HCT116 (cell line): ENCODE data around the gene CDH23. TPM values are rescaled to one million over a fixed set of nuclear protein-coding genes. Genes with fewer than 3 reads are reported as not detected.

Experiments used
- ATAC-seq: fragments of 200-7000 bp; cut with Tn5 transposase; 2 replicates; pipeline ENCODE4 v1.9.1; 2020; ENCODE audit warnings: mild to moderate bottlenecking, moderate library complexity
- BruUV-seq: library from RNA; stranded (reverse); fragments of 400-500 nt; replicated peaks from 2 replicates; lab custom pipeline; 2021; lab: Mats Ljungman, UMichigan
- CTCF ChIA-PET: fragments of 300-600 bp; sonication (Branson Sonifier 250); formaldehyde crosslinking; loops from one replicate; lab custom pipeline; 2021; ENCODE audit warnings: antibody characterized with exemption; lab: Charles Lee
- POLR2A ChIA-PET: fragments of 300-600, 350-600 bp; sonication (Branson Sonifier 250); formaldehyde crosslinking; loops from one replicate; lab custom pipeline; 2021; ENCODE audit warnings: antibody characterized with exemption; lab: Charles Lee
- RAD21 ChIA-PET, 2 experiments: fragments of 300-600 bp; sonication (Branson Sonifier 250); formaldehyde crosslinking; loops; one replicate each; lab custom pipeline; 2023; ENCODE audit warnings: low total read pairs in 2 of 2; ENCODE audit not compliant: uncharacterized antibody in 2 of 2, unreplicated experiment in 2 of 2, low non-redundant PET in 1 of 2; lab: Charles Lee
- DNase-seq: peaks from one replicate; pipeline ENCODE4 v3.0.0-alpha.2; 2010; ENCODE audit warnings: low read depth, low spot score
- H2AFZ ChIP-seq: fragments of 200-600 bp; shearing (Covaris generic), sonication (generic); 2 replicates; pipeline ENCODE4 v1.6.1; 2017; ENCODE audit warnings: low read depth, mixed run types, mixed read lengths, antibody characterized with exemption, low read length; ENCODE audit not compliant: poor library complexity, severe bottlenecking
- H3K27ac ChIP-seq: 2 replicates; pipeline ENCODE4 v1.5.1; 2012; ENCODE audit warnings: low read depth, low read length
- H3K27me3 ChIP-seq: fragments of 200-600 bp; sonication (generic); 2 replicates; pipeline ENCODE4 v1.6.1; 2016; ENCODE audit warnings: mixed run types, low read length, mixed read lengths; ENCODE audit not compliant: insufficient read depth
- H3K36me3 ChIP-seq, 2 experiments: fragments of 200-500 bp in 1 of 2; fragments of 200-600 bp in 1 of 2; sonication (Bioruptor generic) in 1 of 2; sonication (generic) in 1 of 2; 2 replicates each; pipeline versions ENCODE4 v1.5.1 to v1.6.1; 2014 to 2016; ENCODE audit warnings: low read length in 2 of 2, inconsistent platforms in 1 of 2, mixed read lengths in 1 of 2, mixed run types in 1 of 2; ENCODE audit not compliant: insufficient read depth in 2 of 2, control insufficient read depth in 1 of 2
- H3K4me1 ChIP-seq, 2 experiments: fragments of 200-600 bp in 1 of 2; sonication (generic) in 1 of 2; 2 replicates each; pipeline versions ENCODE4 v1.5.1 to v1.6.1; 2012 to 2017; ENCODE audit warnings: low read length in 2 of 2, inconsistent platforms in 1 of 2, mild to moderate bottlenecking in 1 of 2, mixed read lengths in 1 of 2, mixed run types in 1 of 2, moderate library complexity in 1 of 2; ENCODE audit not compliant: insufficient read depth in 2 of 2, control insufficient read depth in 1 of 2
- H3K4me2 ChIP-seq: fragments of 200-600 bp; sonication (generic); 2 replicates; pipeline ENCODE4 v1.6.1; 2017; ENCODE audit warnings: mixed run types, low read length, mixed read lengths
- H3K4me3 ChIP-seq, 2 experiments: fragments of 200-600 bp in 1 of 2; sonication (generic) in 1 of 2; replicated peaks in 1 of 2; 2 replicates each; pipeline ENCODE4 v1.5.1; 2011 to 2016; ENCODE audit warnings: low read length in 2 of 2, control low read depth in 1 of 2, low read depth in 1 of 2, mild to moderate bottlenecking in 1 of 2, mixed read lengths in 1 of 2, mixed run types in 1 of 2
- H3K79me2 ChIP-seq: fragments of 200-600 bp; sonication (generic); 2 replicates; pipeline ENCODE4 v1.6.1; 2017; ENCODE audit warnings: mild to moderate bottlenecking, mixed run types, low read length, moderate library complexity, mixed read lengths; ENCODE audit not compliant: insufficient read depth
- H3K9ac ChIP-seq: fragments of 200-600 bp; sonication (generic); 2 replicates; pipeline ENCODE4 v1.6.1; 2016; ENCODE audit warnings: low read length, mixed read lengths
- H3K9me2 ChIP-seq: fragments of 200-600 bp; sonication (generic), shearing (Covaris generic); 2 replicates; pipeline ENCODE4 v1.6.1; 2017; ENCODE audit warnings: mixed run types, mild to moderate bottlenecking, moderate library complexity; ENCODE audit not compliant: insufficient read depth
- H3K9me3 ChIP-seq, 2 experiments: fragments of 200-500 bp in 1 of 2; fragments of 200-600 bp in 1 of 2; sonication (Bioruptor generic) in 1 of 2; sonication (generic) in 1 of 2; 2 replicates each; pipeline ENCODE4 v1.6.1; 2014 to 2017; ENCODE audit warnings: low read length in 2 of 2, mixed read lengths in 2 of 2, inconsistent platforms in 1 of 2, low read depth in 1 of 2, mild to moderate bottlenecking in 1 of 2, mixed run types in 1 of 2, moderate library complexity in 1 of 2; ENCODE audit not compliant: control insufficient read depth in 1 of 2, insufficient read depth in 1 of 2
- H4K20me1 ChIP-seq: fragments of 200-600 bp; sonication (generic), shearing (Covaris generic); 2 replicates; pipeline ENCODE4 v1.6.1; 2017; ENCODE audit warnings: mixed run types, mild to moderate bottlenecking, moderate library complexity; ENCODE audit not compliant: insufficient read depth
- EGR1 ChIP-seq: IDR thresholded peaks from 2 replicates; pipeline ENCODE4 v1.6.1; 2012; ENCODE audit warnings: low read depth
- POLR2A ChIP-seq: IDR thresholded peaks from 2 replicates; pipeline ENCODE4 v1.7.0; 2011; ENCODE audit warnings: borderline replicate concordance; ENCODE audit not compliant: insufficient read depth, insufficient read length; ENCODE audit errors: extremely low read depth
- SP1 ChIP-seq: IDR thresholded peaks from 2 replicates; pipeline ENCODE4 v1.6.1; 2012; ENCODE audit warnings: low read depth
- TCF7L2 ChIP-seq: IDR thresholded peaks from 2 replicates; pipeline ENCODE4 v1.7.0; 2011; ENCODE audit warnings: borderline replicate concordance, inconsistent platforms; ENCODE audit not compliant: insufficient read depth, insufficient read length; ENCODE audit errors: extremely low read depth
- ZFX ChIP-seq: fragments of 450-650 bp; IDR thresholded peaks from 2 replicates; pipeline ENCODE4 v1.6.1; 2017
- intact Hi-C: fragments of 100-400 bp; cut with micrococcal nuclease; formaldehyde crosslinking; loops from 2 replicates; pipeline ENCODE4 v1.10.0; 2022
- total RNA-seq: library from RNA; stranded (reverse); gene quantifications from one replicate; pipeline ENCODE4 v1.2.1, GENCODE V29; 2021; ENCODE audit not compliant: unreplicated experiment

Gene CDH23
- total RNA-seq, 1 experiment from 2014 or later = not detected

- H2AFZ ChIP-seq = no peak overlapping the region
- peak overlapping the region; percentile 21 for H3K9ac ChIP-seq
- peak overlapping the region; percentile 39 for H3K4me2 ChIP-seq
- H4K20me1 ChIP-seq = peaks cover 8% of the 10 kb centered on the region; the same call in 1 of the 2 replicates
- no peak overlapping the region for H3K4me3 ChIP-seq
- TF ChIP-seq EGR1 (no peak), SP1 (0 out of 2 replicates have a peak, but pooled peaks have one; percentile 7)
- no peaks in the 10 kb centered on the region for H3K27me3 ChIP-seq
- intact Hi-C loops = loop anchor here (2.0 kb wide), 1 partner anchor 58 kb away; no protein-coding TSS in a partner anchor
- no peaks in the 10 kb centered on the region for H3K36me3 ChIP-seq
- DNase-seq = no peak
- ChIA-PET RAD21 (interaction anchor here (1.5 to 2.4 kb wide), 2 partner anchors 58 kb away, joined by 5 to 9 read pairs; no protein-coding TSS in a partner anchor), CTCF (interaction anchor here (1.1 to 6.0 kb wide), 4 partner anchors 13 to 130 kb away, joined by 3 to 45 read pairs (median 6); partner anchors contain the start of gene PSAP), POLR2A (interaction anchor here (0.7 to 5.3 kb wide), 2 partner anchors 11 to 1199 kb away, joined by 3 to 39 read pairs; partner anchors contain the start of gene PSAP)
- peak; percentile 84 for ATAC-seq
- H3K4me1 ChIP-seq = peaks cover 18 to 43% of the 10 kb centered on the region in 2 experiments
- no peaks in the 10 kb centered on the region for H3K9me2 ChIP-seq
- H3K9me3 ChIP-seq = no peaks in the 10 kb centered on the region
- no TSS peak for BruUV-seq
- H3K27ac ChIP-seq = no peak overlapping the region
- peaks cover 88% of the 10 kb centered on the region for H3K79me2 ChIP-seq
Measured at GRCh38 chr10:71838264-71839211, 441.8 kb downstream of the CDH23 start.

- no peak overlapping the region for H3K27ac ChIP-seq
- BruUV-seq = no TSS peak
Measured at GRCh38 chr10:71840177-71840957, 443.6 kb downstream of the CDH23 start.

More at GRCh38 chr10:71840177-71840957, 443.6 kb downstream of the CDH23 start:
- RAD21 ChIA-PET = no interaction called here
- no peak overlapping the region for H2AFZ ChIP-seq
- DNase-seq = no peak
- TF ChIP-seq TCF7L2 (no peak), POLR2A (no peak), ZFX (no peak)
- TF ChIP-seq, all 23 proteins: peak for 0
- no peak overlapping the region for H3K4me3 ChIP-seq
- H3K79me2 ChIP-seq = peaks cover 90% of the 10 kb centered on the region
- no peaks in the 10 kb centered on the region for H3K9me3 ChIP-seq
- ChIA-PET CTCF (interaction anchor here (6.0 kb wide), 1 partner anchor 56 kb away, joined by 45 read pairs; no protein-coding TSS in a partner anchor), POLR2A (interaction anchor here (5.3 kb wide), 1 partner anchor 10 kb away, joined by 39 read pairs; the partner anchor contains the start of gene PSAP)
- peaks cover 18 to 43% of the 10 kb centered on the region in 2 experiments for H3K4me1 ChIP-seq
- ATAC-seq = peak; percentile 55
- intact Hi-C loops = no loop called here
- H3K27me3 ChIP-seq = no peaks in the 10 kb centered on the region
- no peaks in the 10 kb centered on the region for H3K36me3 ChIP-seq
- H3K9ac ChIP-seq = no peak overlapping the region
- H3K9me2 ChIP-seq = no peaks in the 10 kb centered on the region
- H3K4me2 ChIP-seq = no peak overlapping the region
- H4K20me1 ChIP-seq = peaks cover 8% of the 10 kb centered on the region; the same call in 1 of the 2 replicates
